ENCODE results near the gene MSX2.

The MSX2 gene

GRCh38 chr5:174718880-174719610 is 5.3 kb upstream of the MSX2 start:
- no peak for DNase-seq

GRCh38 chr5:174719793-174720611 is 4.4 kb upstream of the MSX2 start:
- DNase-seq = no peak

GRCh38 chr5:174720612-174721529 is 3.5 kb upstream of the MSX2 start:
- no peak for DNase-seq

GRCh38 chr5:174721530-174722432 is 2.6 kb upstream of the MSX2 start:
- no peak for DNase-seq

GRCh38 chr5:174722500-174722899 is 1.9 kb upstream of the MSX2 start:
- DNase-seq = no peak

GRCh38 chr5:174723315-174723978 is 935 bp upstream of the MSX2 start:
- DNase-seq = no peak

- DNase-seq = no peak
Observed at GRCh38 chr5:174723979-174724483, 351 bp upstream of the MSX2 start.

GRCh38 chr5:174725261-174725990 is 1.0 kb downstream of the MSX2 start:
- DNase-seq = no peak

GRCh38 chr5:174725991-174726601 is 1.7 kb downstream of the MSX2 start:
- no peak for DNase-seq

GRCh38 chr5:174726916-174727793 is 2.8 kb downstream of the MSX2 start:
- no peak for DNase-seq

- no peak for DNase-seq
Observed at GRCh38 chr5:174727794-174728680, 3.7 kb downstream of the MSX2 start.

GRCh38 chr5:174729075-174729680 is 4.8 kb downstream of the MSX2 start:
- no peak for DNase-seq

GRCh38 chr5:174731214-174732035 is 7.0 kb downstream of the MSX2 start:
- DNase-seq = no peak

- no peak for DNase-seq
Observed at GRCh38 chr5:174732036-174733020, 7.9 kb downstream of the MSX2 start.

- DNase-seq = no peak
Observed at GRCh38 chr5:174733091-174733690, 8.8 kb downstream of the MSX2 start.

Data from activated CD8-positive, alpha-beta memory T cell treated with anti-CD3 and anti-CD28 coated beads for 24 hours (primary cell).